ENCODE data around the gene CCDC40. TPM values are rescaled to one million over a fixed set of nuclear protein-coding genes. Genes with fewer than 3 reads are reported as not detected.

CCDC40 gene
- total RNA-seq, 1 donor from 2014 or later, result 7.7 TPM

- H3K27ac Mint-ChIP-seq (ENCODE audit: unreplicated experiment), result peak within 1 kb of the TSS; percentile 88
- DNase-seq (ENCODE audit: low spot score), result peak; percentile 93
- peaks cover 20% of the 10 kb centered on the region for H3K4me1 Mint-ChIP-seq (ENCODE audit: unreplicated experiment)
- peaks cover 7% of the 10 kb centered on the region for H3K27me3 Mint-ChIP-seq (ENCODE audit: unreplicated experiment)
- H3K36me3 Mint-ChIP-seq (ENCODE audit: low read depth, unreplicated experiment), result peaks cover 18% of the 10 kb centered on the region
- TF ChIP-seq CTCF (IDR thresholded peaks at IDR 0.05; ENCODE audit: unreplicated experiment), result no peak
- H3K4me3 Mint-ChIP-seq (ENCODE audit: unreplicated experiment), result peak within 1 kb of the TSS; percentile 97
- no peaks in the 10 kb centered on the region for H3K9me3 Mint-ChIP-seq (ENCODE audit: unreplicated experiment)
These were observed 110.8 kb downstream of the CCDC40 start, which contains the start of gene EIF4A3 for GRCh38 chr17:80147035-80147822. Gene EIF4A3, minus strand, starts transcription at chr17:80147128. Its CDS starts 167 bp downstream, at chr17:80146961.

Small RNA genes lying within 50 kb of the gene (microRNA-seq; reads per million reads assigned to microRNA genes)
- not detected for gene MIR1268B (ENCODE audit: unreplicated experiment)

Other genes with a start within 250 kb of the CCDC40 start
- gene CBX8, start 239.6 kb upstream of the CCDC40 start, total RNA-seq (ENCODE audit: unreplicated experiment), result 3.3 TPM
- gene CBX4, start 197.2 kb upstream of the CCDC40 start, total RNA-seq (ENCODE audit: unreplicated experiment), result 6.8 TPM
- gene TBC1D16, start 770 bp upstream of the CCDC40 start, total RNA-seq (ENCODE audit: unreplicated experiment), result 126 TPM
- 93.0 TPM for gene GAA, start 64.9 kb downstream of the CCDC40 start, total RNA-seq (ENCODE audit: unreplicated experiment)
- 76.6 TPM for gene EIF4A3, start 110.5 kb downstream of the CCDC40 start, total RNA-seq (ENCODE audit: unreplicated experiment)
- gene CARD14, start 133.4 kb downstream of the CCDC40 start, total RNA-seq (ENCODE audit: unreplicated experiment), result 0.64 TPM
- gene SGSH, start 183.7 kb downstream of the CCDC40 start, total RNA-seq (ENCODE audit: unreplicated experiment), result 76.0 TPM
- gene SLC26A11, start 183.8 kb downstream of the CCDC40 start, total RNA-seq (ENCODE audit: unreplicated experiment), result 50.1 TPM
- 110 TPM for gene RNF213, start 224.2 kb downstream of the CCDC40 start, total RNA-seq (ENCODE audit: unreplicated experiment)